ENCODE measurements around the gene BPIFB4. TPM values are rescaled to one million over a fixed set of nuclear protein-coding genes. Genes with fewer than 3 reads are reported as not detected.

The BPIFB4 gene
- total RNA-seq, 1 donor from 2014 or later, result not detected

Other genes starting within 250 kb of the BPIFB4 start
- gene EFCAB8, start 220.7 kb upstream of the BPIFB4 start, total RNA-seq, result 0.48 TPM
- not detected for gene SUN5, start 75.2 kb upstream of the BPIFB4 start, total RNA-seq
- gene BPIFB2, start 71.9 kb upstream of the BPIFB4 start, total RNA-seq, result 2.0 TPM
- gene BPIFB6, start 48.0 kb upstream of the BPIFB4 start, total RNA-seq, result not detected
- not detected for gene BPIFB3, start 25.7 kb upstream of the BPIFB4 start, total RNA-seq
- gene BPIFA2, start 88.5 kb downstream of the BPIFB4 start, total RNA-seq, result not detected
- gene BPIFA3, start 137.7 kb downstream of the BPIFB4 start, total RNA-seq, result not detected
- not detected for gene BPIFA1, start 156.4 kb downstream of the BPIFB4 start, total RNA-seq
- 8.3 TPM for gene BPIFB1, start 203.6 kb downstream of the BPIFB4 start, total RNA-seq